Heart left ventricle (tissue), 13 donors: ENCODE measurements around the gene PALLD.

ENCODE experiments used
- POLR2A ChIP-seq, 2 donors: fragments of 450-650 bp; IDR thresholded peaks; one replicate each; pipeline ENCODE4 v1.6.1; 2017; ENCODE audit warnings: antibody characterized with exemption in 2 of 2, mild to moderate bottlenecking in 2 of 2, moderate library complexity in 2 of 2
- TF ChIP-seq, protein P1 (sequence below), 12 donors: fragments of 200-600 bp; sonication (generic) in 4 of 12; IDR thresholded peaks; one replicate each; pipeline versions ENCODE4 v1.5.0 to v1.8.0; 2018 to 2022; ENCODE audit warnings: antibody characterized with exemption in 12 of 12, mild to moderate bottlenecking in 5 of 12
- donor health status: ischemic (EF 13 %, LVEDD 7.1; RV severe dilation, severe dysfunction).
- donor health status: DM: no; HTN: yes; CAD: no.
- donor health status: DM: no; HTN: no; CAD: no.
- donor health status: ischemic (EF 25% LVEDD 6.9; RV normal size, moderate dysfunction).
- donor health status: ischemic (EF 25% LVEDD 5.7; RV mildly dilated, moderate dysfunction).
- donor health status: ischemic (EF 35%, LVEDD 5.7; RV mildly dilated, moderate dysfunction).
- donor health status: nonischemic (EF 11% LVEDD 7.7; RV severe dilation, severe dysfunction).
- donor health status: DM: yes; HTN: yes; CAD: no.
- donor health status: PGD.
- donor health status: ischemic (EF 29% LVEDD 5.4; RV normal size, mild dysfunction).
- donor health status: nonischemic (EF 23%, LVEDD 6.1; RV moderate dilation, normal function).

DNA sequence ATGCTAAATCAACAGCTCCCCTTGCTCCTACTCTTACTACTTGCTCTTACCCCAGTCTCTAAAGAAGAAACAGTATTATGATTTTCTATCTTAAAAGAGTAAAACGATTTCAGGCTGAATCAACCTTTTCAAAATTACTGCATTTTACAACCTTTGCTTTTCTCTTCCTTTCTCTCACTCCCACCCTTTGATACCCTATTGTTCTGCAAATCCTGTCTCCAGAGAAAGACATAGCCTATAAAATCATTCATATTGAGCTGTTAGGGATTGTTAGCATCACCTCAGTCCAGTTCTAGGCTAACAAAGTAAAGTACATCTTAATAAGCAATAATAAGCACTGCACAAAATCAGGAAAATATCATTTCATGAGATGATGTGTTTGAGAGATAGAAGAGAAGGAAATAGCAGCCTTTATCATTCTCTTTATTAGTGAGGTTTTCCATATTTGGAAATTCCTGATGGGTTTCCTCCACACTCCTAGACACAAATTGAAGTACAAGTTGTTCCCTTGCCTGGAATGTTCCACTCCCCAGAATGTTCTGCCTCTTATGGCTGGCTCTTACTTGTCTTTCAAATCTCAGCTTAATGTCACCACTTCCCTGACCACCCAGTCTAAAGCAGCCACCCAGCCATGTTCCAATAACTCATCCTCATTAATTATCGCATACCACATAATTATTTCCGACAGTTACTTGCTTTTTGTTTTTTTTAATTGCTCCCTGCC lies 219.7 kb downstream of the PALLD start:
- TF ChIP-seq, protein P1, sequence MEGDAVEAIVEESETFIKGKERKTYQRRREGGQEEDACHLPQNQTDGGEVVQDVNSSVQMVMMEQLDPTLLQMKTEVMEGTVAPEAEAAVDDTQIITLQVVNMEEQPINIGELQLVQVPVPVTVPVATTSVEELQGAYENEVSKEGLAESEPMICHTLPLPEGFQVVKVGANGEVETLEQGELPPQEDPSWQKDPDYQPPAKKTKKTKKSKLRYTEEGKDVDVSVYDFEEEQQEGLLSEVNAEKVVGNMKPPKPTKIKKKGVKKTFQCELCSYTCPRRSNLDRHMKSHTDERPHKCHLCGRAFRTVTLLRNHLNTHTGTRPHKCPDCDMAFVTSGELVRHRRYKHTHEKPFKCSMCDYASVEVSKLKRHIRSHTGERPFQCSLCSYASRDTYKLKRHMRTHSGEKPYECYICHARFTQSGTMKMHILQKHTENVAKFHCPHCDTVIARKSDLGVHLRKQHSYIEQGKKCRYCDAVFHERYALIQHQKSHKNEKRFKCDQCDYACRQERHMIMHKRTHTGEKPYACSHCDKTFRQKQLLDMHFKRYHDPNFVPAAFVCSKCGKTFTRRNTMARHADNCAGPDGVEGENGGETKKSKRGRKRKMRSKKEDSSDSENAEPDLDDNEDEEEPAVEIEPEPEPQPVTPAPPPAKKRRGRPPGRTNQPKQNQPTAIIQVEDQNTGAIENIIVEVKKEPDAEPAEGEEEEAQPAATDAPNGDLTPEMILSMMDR (IDR thresholded peaks at IDR 0.05) = no peak
- no peak for TF ChIP-seq POLR2A (IDR thresholded peaks at IDR 0.05)
